K562 (cell line): Measurements from ENCODE around the gene SERTM1. TPM values are rescaled to one million over a fixed set of nuclear protein-coding genes. Genes with fewer than 3 reads are reported as not detected.

ENCODE experiments used
- ATAC-seq: fragments of 200-7000 bp; cut with Tn5 transposase; 3 replicates; pipeline ENCODE4 v1.9.1; 2020; ENCODE audit warnings: moderate library complexity
- BruUV-seq: library from RNA; stranded (reverse); fragments of 400-500 nt; replicated peaks from 2 replicates; lab custom pipeline; 2021; lab: Mats Ljungman, UMichigan
- CTCF ChIA-PET: fragments of 300-600 bp; formaldehyde crosslinking; extraction: SDS; loops from one replicate; lab custom pipeline; 2021; ENCODE audit warnings: low intra/inter-chr PET ratio; lab: Yijun Ruan, JAX
- POLR2A ChIA-PET: fragments of 300-600, 350-650 bp; sonication (Branson Sonifier 250); formaldehyde crosslinking; extraction: SDS; loops from one replicate; lab custom pipeline; 2021; ENCODE audit warnings: antibody characterized with exemption, inconsistent platforms; lab: Yijun Ruan, JAX
- DNase-seq, 4 experiments: peaks; one replicate each; pipeline versions ENCODE4 v3.0.0 to v3.0.0-alpha.2; 2011 to 2018; ENCODE audit warnings: low spot score in 3 of 4, mixed read lengths in 3 of 4; ENCODE audit errors: extremely low read depth in 1 of 4
- FAIRE-seq: peaks from 2 replicates; lab custom pipeline; 2011; peaks lifted over from hg19 to GRCh38; lab: Jason Lieb, UNC
- H2AFZ ChIP-seq: 2 replicates; pipeline ENCODE4 v1.6.0; 2011; ENCODE audit warnings: low read depth, low read length, control low read depth, inconsistent platforms
- H3K27ac ChIP-seq: fragments of 200-600 bp; 3 replicates; pipeline ENCODE4 v1.8.0; 2011; ENCODE audit warnings: low read depth, mild to moderate bottlenecking, control low read depth, inconsistent platforms, low read length, moderate library complexity, mixed read lengths; ENCODE audit errors: extremely low read depth
- H3K27me3 ChIP-seq, 2 experiments: fragments of 300-600 bp in 1 of 2; 2 replicates in 1 of 2; 3 replicates in 1 of 2; pipeline versions ENCODE4 v1.6.0 to v1.8.0; 2011; ENCODE audit warnings: inconsistent platforms in 2 of 2, low read length in 2 of 2, mild to moderate bottlenecking in 1 of 2, mixed read lengths in 1 of 2, moderate library complexity in 1 of 2; ENCODE audit not compliant: control insufficient read depth in 2 of 2, insufficient read depth in 2 of 2
- H3K36me3 ChIP-seq: fragments of 300-600 bp; 3 replicates; pipeline ENCODE4 v1.8.0; 2011; ENCODE audit warnings: mild to moderate bottlenecking, low read length, inconsistent platforms; ENCODE audit not compliant: control insufficient read depth, insufficient read depth
- H3K4me1 ChIP-seq, 2 experiments: fragments of 200-600 bp in 1 of 2; replicated peaks in 1 of 2; 2 replicates in 1 of 2; 3 replicates in 1 of 2; pipeline versions ENCODE4 v1.5.1 to v1.8.0; 2011; ENCODE audit warnings: inconsistent platforms in 2 of 2, low read length in 2 of 2, mild to moderate bottlenecking in 1 of 2, mixed read lengths in 1 of 2, moderate library complexity in 1 of 2; ENCODE audit not compliant: control insufficient read depth in 2 of 2, insufficient read depth in 2 of 2
- H3K4me2 ChIP-seq: 2 replicates; pipeline ENCODE4 v1.6.1; 2011; ENCODE audit warnings: low read length, control low read depth, inconsistent platforms, mixed read lengths; ENCODE audit not compliant: insufficient read depth
- H3K4me3 ChIP-seq: fragments of 200-600 bp; sonication (generic), shearing (Covaris generic); 2 replicates; pipeline ENCODE4 v1.5.1; 2016; ENCODE audit warnings: control low read depth, inconsistent platforms
- H3K79me2 ChIP-seq: fragments of 200-600 bp; 3 replicates; pipeline ENCODE4 v1.8.0; 2011; ENCODE audit warnings: low read length, inconsistent platforms; ENCODE audit not compliant: control insufficient read depth, insufficient read depth
- H3K9ac ChIP-seq, 2 experiments: 2 replicates each; pipeline versions ENCODE4 v1.6.0 to v1.6.1; 2011; ENCODE audit warnings: low read depth in 2 of 2, low read length in 2 of 2, control low read depth in 1 of 2, inconsistent platforms in 1 of 2, mild to moderate bottlenecking in 1 of 2, mixed read lengths in 1 of 2; ENCODE audit not compliant: insufficient read depth in 1 of 2
- H3K9me1 ChIP-seq: one replicate; pipeline ENCODE4 v1.6.0; 2011; ENCODE audit warnings: inconsistent platforms, mild to moderate bottlenecking, low read length, moderate library complexity; ENCODE audit not compliant: control insufficient read depth, insufficient read depth
- H3K9me3 ChIP-seq: replicated peaks from 2 replicates; pipeline ENCODE4 v1.5.1; 2011; ENCODE audit warnings: low read depth, low read length, inconsistent platforms; ENCODE audit not compliant: control insufficient read depth, insufficient read depth
- H4K20me1 ChIP-seq: replicated peaks from 2 replicates; pipeline ENCODE4 v1.6.1; 2011; ENCODE audit warnings: low read length, inconsistent platforms, mixed read lengths; ENCODE audit not compliant: control insufficient read depth, insufficient read depth
- E4F1 ChIP-seq: fragments of 250-450 bp; sonication (Bioruptor Pico); IDR thresholded peaks from 2 replicates; pipeline ENCODE4 v1.5.0; 2021; ENCODE audit warnings: mild to moderate bottlenecking, borderline replicate concordance
- EWSR1 ChIP-seq: fragments of 450-650 bp; IDR thresholded peaks from 2 replicates; pipeline ENCODE4 v1.6.1; 2018; ENCODE audit warnings: borderline replicate concordance, mild to moderate bottlenecking, low read depth, moderate library complexity; ENCODE audit not compliant: partially characterized antibody
- HMGN3 ChIP-seq: IDR thresholded peaks from 2 replicates; pipeline ENCODE4 v1.6.1; 2011; ENCODE audit warnings: borderline replicate concordance, low read depth, mild to moderate bottlenecking, mixed read lengths, low read length; ENCODE audit not compliant: insufficient read length; ENCODE audit errors: extremely low read depth
- KDM1A ChIP-seq, 2 experiments: fragments of 450-650 bp; IDR thresholded peaks; 2 replicates each; pipeline ENCODE4 v1.6.1; 2016; ENCODE audit warnings: mild to moderate bottlenecking in 2 of 2
- KDM5B ChIP-seq: fragments of 200-600 bp; sonication (generic); IDR thresholded peaks from 2 replicates; pipeline ENCODE4 v1.6.1; 2012; ENCODE audit warnings: low read depth, mild to moderate bottlenecking, moderate library complexity, low read length, control low read depth, inconsistent platforms; ENCODE audit not compliant: insufficient replicate concordance
- NFIC ChIP-seq: fragments of 450-650 bp; IDR thresholded peaks from 2 replicates; pipeline ENCODE4 v1.6.1; 2017; ENCODE audit warnings: mild to moderate bottlenecking, inconsistent platforms
- PCBP1 ChIP-seq: fragments of 200-400 bp; formaldehyde crosslinking; IDR thresholded peaks from 2 replicates; pipeline ENCODE4 v1.6.1; 2018; ENCODE audit warnings: mild to moderate bottlenecking, low read depth, low read length; ENCODE audit not compliant: poor library complexity, severe bottlenecking
- TRIM24 ChIP-seq, 2 experiments: fragments of 450-650 bp; IDR thresholded peaks; 2 replicates each; pipeline ENCODE4 v1.6.1; 2016
- TRIM28 ChIP-seq: fragments of 450-650 bp; IDR thresholded peaks from 2 replicates; pipeline ENCODE4 v1.6.1; 2017
- XRCC3 ChIP-seq: fragments of 450-650 bp; IDR thresholded peaks from 2 replicates; pipeline ENCODE4 v1.6.1; 2017; ENCODE audit warnings: mild to moderate bottlenecking, moderate library complexity
- XRCC4 ChIP-seq: IDR thresholded peaks from one replicate; pipeline ENCODE4 v1.6.1; 2011; ENCODE audit not compliant: insufficient read depth, insufficient read length; ENCODE audit errors: extremely low read depth
- ZNF395 ChIP-seq: fragments of 200-800 bp; sonication (Bioruptor generic); IDR thresholded peaks from 2 replicates; pipeline ENCODE4 v1.6.1; 2017; ENCODE audit warnings: missing genetic modification characterization, missing compliant biosample characterization
- WGBS: fragments of 100-300 bp; shearing (Covaris generic); methylation state at CpG from one replicate; pipeline ENCODE4 v1.1.6; 2016; ENCODE audit warnings: low coverage, mixed read lengths; ENCODE audit not compliant: insufficient coverage; ENCODE audit errors: missing lambda C conversion rate; 5-methylcytosine and 5-hydroxymethylcytosine counted together
- in situ Hi-C: fragments of 300-500 bp; cut with MboI; formaldehyde crosslinking; loops from 4 replicates; pipeline ENCODE4 v1.15.0; 2018; ENCODE audit warnings: inconsistent platforms, mixed read lengths
- intact Hi-C: fragments of 100-400 bp; cut with micrococcal nuclease; formaldehyde crosslinking; loops from 2 replicates; pipeline ENCODE4 v1.14.2; 2022
- polyA plus RNA-seq, 8 experiments: library from polyadenylated mRNA; depleted of rRNA in 4 of 8; stranded (reverse) in 5 of 8; unstranded in 3 of 8; fragments of >200 nt; fragmentation: Nextera tagmentation in 2 of 8; fragmentation: Illumina TruSeq in 1 of 8; extraction: Ambion mirVana in 2 of 8; extraction: Trizol in 1 of 8; gene quantifications; 2 replicates each; pipeline versions ENCODE4 v1.2.1 to v1.2.3, GENCODE V29; 2011 to 2014; ENCODE audit warnings: inconsistent platforms in 1 of 8, missing spikeins in 1 of 8
- total RNA-seq, 7 experiments: library from RNA; depleted of rRNA in 6 of 7; stranded (reverse); fragments of >200 nt in 6 of 7; fragmentation: Illumina TruSeq in 2 of 7; extraction: Trizol in 2 of 7; gene quantifications; 2 replicates each; pipeline versions ENCODE4 v1.2.1 to v1.2.3, GENCODE V29; 2011 to 2021; ENCODE audit warnings: low replicate concordance in 1 of 7
- TF ChIP-seq, protein P1 (sequence below): fragments of 250-450 bp; sonication (Bioruptor Pico); IDR thresholded peaks from 2 replicates; pipeline ENCODE4 v1.5.0; 2021

SERTM1 gene
- total and polyA plus RNA-seq, 9 of the 15 experiments (the other 6 are each of a cell fraction or from before 2014, with no cell fraction given) = not detected

DNA sequence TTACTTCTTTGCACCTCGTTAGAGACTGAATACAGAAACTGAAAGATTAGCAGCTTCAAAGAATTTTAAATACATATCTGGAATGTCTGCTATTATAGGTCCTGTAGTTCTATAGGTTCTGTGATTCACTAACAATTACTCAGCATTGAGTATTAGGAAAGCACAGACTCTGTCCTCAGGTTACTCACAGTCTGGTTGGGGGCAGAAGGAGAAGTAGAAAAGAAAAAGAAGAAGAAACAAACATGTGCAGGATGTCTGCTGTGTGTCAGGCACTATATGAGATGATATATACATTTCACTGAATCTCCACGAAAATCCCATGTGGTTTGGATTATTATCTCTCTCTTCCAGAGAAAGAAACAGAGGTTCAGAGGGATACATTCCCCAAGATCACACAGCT, 40.1 kb downstream of the SERTM1 start:
- in situ Hi-C loops (no loop called here), intact Hi-C loops (no loop called here)
- H3K4me1 ChIP-seq = no peaks in the 10 kb centered on the region
- DNase-seq (no peak), ATAC-seq (no peak), FAIRE-seq (no peak)
- ChIA-PET POLR2A (no interaction called here), CTCF (no interaction called here)
- H3K9me3 ChIP-seq = no peaks in the 10 kb centered on the region
- TF ChIP-seq ZNF395 (CRISPR knock-in tag) (no peak), KDM1A (IDR thresholded peaks at IDR 0.05) (no peak), XRCC3 (no peak), HMGN3 (no peak), E4F1 (no peak), TRIM24 (IDR thresholded peaks at IDR 0.05) (no peak), NFIC (no peak), XRCC4 (no peak), EWSR1 (no peak), TRIM28 (no peak), KDM5B (no peak), PCBP1 (no peak)
- TF ChIP-seq, protein P1, sequence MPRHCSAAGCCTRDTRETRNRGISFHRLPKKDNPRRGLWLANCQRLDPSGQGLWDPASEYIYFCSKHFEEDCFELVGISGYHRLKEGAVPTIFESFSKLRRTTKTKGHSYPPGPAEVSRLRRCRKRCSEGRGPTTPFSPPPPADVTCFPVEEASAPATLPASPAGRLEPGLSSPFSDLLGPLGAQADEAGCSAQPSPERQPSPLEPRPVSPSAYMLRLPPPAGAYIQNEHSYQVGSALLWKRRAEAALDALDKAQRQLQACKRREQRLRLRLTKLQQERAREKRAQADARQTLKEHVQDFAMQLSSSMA (CRISPR knock-in tag) = no peak
- no peaks in the 10 kb centered on the region for H3K79me2 ChIP-seq
- no peaks in the 10 kb centered on the region for H4K20me1 ChIP-seq
- BruUV-seq = no TSS peak
- no peak overlapping the region for H3K9ac ChIP-seq
- no peaks in the 10 kb centered on the region for H3K9me1 ChIP-seq
- WGBS = 0% methylated on average over 1 of the region's 2 CpGs
- H3K27ac ChIP-seq = no peak overlapping the region
- H3K4me2 ChIP-seq = no peak overlapping the region
- no peak overlapping the region for H3K4me3 ChIP-seq
- H3K36me3 ChIP-seq = no peaks in the 10 kb centered on the region
- H3K27me3 ChIP-seq = no peaks in the 10 kb centered on the region; a peak in 1 of 5 replicates
- H2AFZ ChIP-seq = no peak overlapping the region
